ENCODE measurements around the gene ATL1. TPM values are rescaled to one million over a fixed set of nuclear protein-coding genes. Genes with fewer than 3 reads are reported as not detected.
"Not testable (repeated sequence)": the region's sequence is repeated elsewhere in the genome, so short reads cannot be mapped to it uniquely, and the experiment has no call there.

ATL1 gene
- total RNA-seq, 1 donor from 2014 or later, result 4.2 TPM

- no peaks in the 10 kb centered on the region for H3K36me3 ChIP-seq (ENCODE audit: control insufficient read depth, insufficient read depth, low read length)
- no peak for DNase-seq (ENCODE audit: low read depth)
- peak; percentile 80 for TF ChIP-seq CTCF (IDR thresholded peaks at IDR 0.05; ENCODE audit: insufficient read depth, low read length, poor library complexity, severe bottlenecking)
- peak within 1 kb of the TSS; percentile 92 for H3K4me3 ChIP-seq (ENCODE audit: low read depth, low read length)
- H3K27me3 ChIP-seq (ENCODE audit: control insufficient read depth, insufficient read depth, low read length), result no peaks in the 10 kb centered on the region
These were observed 27.3 kb upstream of the ATL1 start, which contains the start of gene MAP4K5 for GRCh38 chr14:50532502-50533240. TSS of gene MAP4K5 (minus strand) at chr14:50532569. CDS start at chr14:50532049, 520 bp downstream.

GRCh38 chr14:50533241-50533705, 26.7 kb upstream of the ATL1 start:
- Histone ChIP-seq H3K27me3 (ENCODE audit: control insufficient read depth, insufficient read depth, low read length) (no peaks in the 10 kb centered on the region), H3K4me3 (ENCODE audit: low read depth, low read length) (no peak overlapping the region), H3K36me3 (ENCODE audit: control insufficient read depth, insufficient read depth, low read length) (no peaks in the 10 kb centered on the region)
- no peak for DNase-seq (ENCODE audit: low read depth)
- TF ChIP-seq CTCF (IDR thresholded peaks at IDR 0.05; ENCODE audit: insufficient read depth, low read length, poor library complexity, severe bottlenecking), result no peak

GRCh38 chr14:50533806-50534205, 26.1 kb upstream of the ATL1 start:
- TF ChIP-seq CTCF (IDR thresholded peaks at IDR 0.05; ENCODE audit: insufficient read depth, low read length, poor library complexity, severe bottlenecking), result no peak
- Histone ChIP-seq H3K27me3 (ENCODE audit: control insufficient read depth, insufficient read depth, low read length) (no peaks in the 10 kb centered on the region), H3K36me3 (ENCODE audit: control insufficient read depth, insufficient read depth, low read length) (no peaks in the 10 kb centered on the region), H3K4me3 (ENCODE audit: low read depth, low read length) (no peak overlapping the region)
- DNase-seq (ENCODE audit: low read depth), result no peak

- Histone ChIP-seq H3K4me3 (ENCODE audit: low read depth, low read length) (no peak overlapping the region), H3K36me3 (ENCODE audit: control insufficient read depth, insufficient read depth, low read length) (no peaks in the 10 kb centered on the region), H3K27me3 (ENCODE audit: control insufficient read depth, insufficient read depth, low read length) (no peaks in the 10 kb centered on the region)
- DNase-seq (ENCODE audit: low read depth), result no peak
- no peak for TF ChIP-seq CTCF (IDR thresholded peaks at IDR 0.05; ENCODE audit: insufficient read depth, low read length, poor library complexity, severe bottlenecking)
These were observed 25.5 kb upstream of the ATL1 start for GRCh38 chr14:50534416-50534815.

GRCh38 chr14:50534997-50535396, 24.9 kb upstream of the ATL1 start:
- no peak for DNase-seq (ENCODE audit: low read depth)
- no peak for TF ChIP-seq CTCF (IDR thresholded peaks at IDR 0.05; ENCODE audit: insufficient read depth, low read length, poor library complexity, severe bottlenecking)
- H3K4me3 ChIP-seq (ENCODE audit: low read depth, low read length), result no peak overlapping the region
- H3K27me3 ChIP-seq (ENCODE audit: control insufficient read depth, insufficient read depth, low read length), result no peaks in the 10 kb centered on the region
- no peaks in the 10 kb centered on the region for H3K36me3 ChIP-seq (ENCODE audit: control insufficient read depth, insufficient read depth, low read length)

- not testable (repeated sequence) for H3K36me3 ChIP-seq (ENCODE audit: control insufficient read depth, insufficient read depth, low read length); DNase-seq (ENCODE audit: low read depth); H3K4me3 ChIP-seq (ENCODE audit: low read depth, low read length); H3K27me3 ChIP-seq (ENCODE audit: control insufficient read depth, insufficient read depth, low read length)
These were observed 21.9 kb upstream of the ATL1 start for GRCh38 chr14:50538034-50538433.
